ENCODE measurements around the gene LAMB2.

DNA sequence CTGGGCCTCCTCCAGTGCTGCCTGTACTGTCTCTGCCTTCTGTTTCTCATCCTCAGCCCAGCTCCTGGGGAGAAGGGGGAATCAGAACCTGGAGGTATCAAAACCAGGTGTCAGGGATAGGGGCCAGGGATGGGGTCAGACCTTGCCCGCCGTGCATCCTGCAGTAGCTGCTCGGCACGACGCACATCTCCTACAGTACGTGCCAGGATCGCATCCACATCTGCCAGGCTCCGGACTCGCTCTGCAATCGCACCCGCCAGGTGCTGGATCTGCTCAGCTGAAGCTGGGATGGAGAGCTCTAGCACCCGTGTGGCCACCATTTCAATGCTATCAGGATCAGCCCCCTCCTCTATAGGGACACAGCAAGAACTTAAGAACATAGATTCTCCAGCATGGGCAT, 10.8 kb downstream of the LAMB2 start:
- TF ChIP-seq, protein P1, sequence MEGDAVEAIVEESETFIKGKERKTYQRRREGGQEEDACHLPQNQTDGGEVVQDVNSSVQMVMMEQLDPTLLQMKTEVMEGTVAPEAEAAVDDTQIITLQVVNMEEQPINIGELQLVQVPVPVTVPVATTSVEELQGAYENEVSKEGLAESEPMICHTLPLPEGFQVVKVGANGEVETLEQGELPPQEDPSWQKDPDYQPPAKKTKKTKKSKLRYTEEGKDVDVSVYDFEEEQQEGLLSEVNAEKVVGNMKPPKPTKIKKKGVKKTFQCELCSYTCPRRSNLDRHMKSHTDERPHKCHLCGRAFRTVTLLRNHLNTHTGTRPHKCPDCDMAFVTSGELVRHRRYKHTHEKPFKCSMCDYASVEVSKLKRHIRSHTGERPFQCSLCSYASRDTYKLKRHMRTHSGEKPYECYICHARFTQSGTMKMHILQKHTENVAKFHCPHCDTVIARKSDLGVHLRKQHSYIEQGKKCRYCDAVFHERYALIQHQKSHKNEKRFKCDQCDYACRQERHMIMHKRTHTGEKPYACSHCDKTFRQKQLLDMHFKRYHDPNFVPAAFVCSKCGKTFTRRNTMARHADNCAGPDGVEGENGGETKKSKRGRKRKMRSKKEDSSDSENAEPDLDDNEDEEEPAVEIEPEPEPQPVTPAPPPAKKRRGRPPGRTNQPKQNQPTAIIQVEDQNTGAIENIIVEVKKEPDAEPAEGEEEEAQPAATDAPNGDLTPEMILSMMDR (IDR thresholded peaks at IDR 0.05) = no peak
- TF ChIP-seq POLR2A (IDR thresholded peaks at IDR 0.05; ENCODE audit: low read depth) (no peak), POLR2AphosphoS5 (IDR thresholded peaks at IDR 0.05) (no peak)

All from esophagus muscularis mucosa (tissue), 3 donors.